ENCODE results near the gene C3AR1. TPM values are rescaled to one million over a fixed set of nuclear protein-coding genes. Genes with fewer than 3 reads are reported as not detected.
"Not testable (repeated sequence)": the region's sequence is repeated elsewhere in the genome, so short reads cannot be mapped to it uniquely, and the experiment has no call there.

The C3AR1 gene
- total RNA-seq (7.0 TPM), polyA plus RNA-seq (13.3 TPM)

- Histone ChIP-seq H3K4me3 (ENCODE audit: low read depth, low read length) (no peak within 1 kb of the TSS), H3K27ac (ENCODE audit: low read depth) (no peak within 1 kb of the TSS)
These were observed at the start of gene C3AR1 for GRCh38 chr12:8065991-8066594. C3AR1 (minus strand) TSS chr12:8066359; CDS start chr12:8060185, 6,174 bp downstream.

GRCh38 chr12:8113117-8113516 lies 47.0 kb upstream of the C3AR1 start:
- DNase-seq (ENCODE audit: extremely low spot score); H3K4me3 ChIP-seq (ENCODE audit: low read depth, low read length); H3K36me3 ChIP-seq (ENCODE audit: insufficient read depth); H3K4me1 ChIP-seq (ENCODE audit: insufficient read depth); H3K27ac ChIP-seq (ENCODE audit: low read depth): not testable (repeated sequence)
- 96% methylated on average over 4 of the region's 4 CpGs for WGBS

More at GRCh38 chr12:8065991-8066594, at the start of gene C3AR1:
- Histone ChIP-seq H3K4me1 (ENCODE audit: insufficient read depth) (no peaks in the 10 kb centered on the region), H3K36me3 (ENCODE audit: insufficient read depth) (no peaks in the 10 kb centered on the region)
- 52% methylated on average over 2 of the region's 2 CpGs for WGBS
- DNase-seq (ENCODE audit: extremely low spot score) = no peak

DNA sequence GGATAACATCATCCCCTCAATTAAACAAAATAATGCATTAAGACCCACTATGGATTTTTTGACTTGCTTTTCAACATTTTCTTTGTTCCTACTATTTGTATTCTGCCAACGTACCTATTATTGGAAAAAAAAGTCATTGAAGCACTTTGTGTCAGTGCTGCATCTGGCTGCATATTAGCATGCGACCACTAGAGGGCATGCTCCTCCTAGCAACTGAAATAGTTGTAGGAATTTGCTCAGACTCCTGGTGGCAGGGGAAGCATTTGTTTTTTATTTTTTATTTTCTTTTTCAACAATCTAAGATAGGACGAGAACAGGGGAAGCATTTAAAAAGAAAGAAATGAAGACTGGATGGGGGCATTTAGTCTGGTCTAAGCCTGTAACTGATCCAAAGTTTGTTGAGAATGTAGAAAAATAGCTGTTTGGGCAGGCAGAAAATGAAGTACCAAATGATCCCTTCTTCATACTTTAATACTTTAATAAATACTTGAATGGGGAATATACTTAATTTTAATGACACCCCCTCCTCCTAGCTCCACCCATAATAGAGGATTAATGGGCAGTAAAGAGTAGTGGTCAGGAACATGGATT lies 42.7 kb upstream of the C3AR1 start:
- no peak overlapping the region for H3K27ac ChIP-seq (ENCODE audit: low read depth)
- DNase-seq (ENCODE audit: extremely low spot score) = peak; percentile 26
- 1% methylated on average over 3 of the region's 3 CpGs for WGBS

DNA sequence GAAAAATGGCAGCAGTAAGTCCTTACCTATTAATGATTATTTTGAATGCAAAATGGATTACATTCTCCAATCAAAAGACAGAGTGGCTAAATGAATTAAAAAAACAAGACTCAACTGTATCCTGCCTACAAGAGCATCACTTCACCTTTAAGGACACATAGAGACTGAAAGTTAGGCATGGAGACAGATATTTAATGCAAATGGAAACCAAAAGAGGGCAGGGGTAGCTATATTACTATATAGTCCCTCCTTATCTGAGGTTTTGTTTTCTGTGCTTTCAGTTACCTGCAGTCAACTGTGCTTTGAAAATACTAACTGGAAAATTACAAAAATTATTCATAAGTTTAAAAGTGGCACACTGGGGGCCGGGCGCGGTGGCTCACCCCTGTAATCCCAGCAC lies 33.1 kb upstream of the C3AR1 start:
- Histone ChIP-seq H3K4me1 (ENCODE audit: insufficient read depth) (no peaks in the 10 kb centered on the region), H3K4me3 (ENCODE audit: low read depth, low read length) (no peak overlapping the region), H3K27ac (ENCODE audit: low read depth) (no peak overlapping the region), H3K36me3 (ENCODE audit: insufficient read depth) (peaks cover 6% of the 10 kb centered on the region)
- DNase-seq (ENCODE audit: extremely low spot score) = no peak
- WGBS = over 99% methylated on average over 3 of the region's 3 CpGs

More for the DNA sequence above, 42.7 kb upstream of the C3AR1 start:
- Histone ChIP-seq H3K4me1 (ENCODE audit: insufficient read depth) (no peaks in the 10 kb centered on the region), H3K4me3 (ENCODE audit: low read depth, low read length) (no peak overlapping the region), H3K36me3 (ENCODE audit: insufficient read depth) (no peaks in the 10 kb centered on the region)

GRCh38 chr12:8096281-8096915 lies 30.2 kb upstream of the C3AR1 start:
- H3K36me3 ChIP-seq (ENCODE audit: insufficient read depth) = peaks cover 12% of the 10 kb centered on the region
- DNase-seq (ENCODE audit: extremely low spot score) = no peak
- H3K4me1 ChIP-seq (ENCODE audit: insufficient read depth) = no peaks in the 10 kb centered on the region
- 74% methylated on average over 2 of the region's 2 CpGs for WGBS
- H3K4me3 ChIP-seq (ENCODE audit: low read depth, low read length) = no peak overlapping the region
- H3K27ac ChIP-seq (ENCODE audit: low read depth) = no peak overlapping the region

- peaks cover 12% of the 10 kb centered on the region for H3K36me3 ChIP-seq (ENCODE audit: insufficient read depth)
- H3K4me1 ChIP-seq (ENCODE audit: insufficient read depth) = no peaks in the 10 kb centered on the region
- DNase-seq (ENCODE audit: extremely low spot score) = no peak
- over 99% methylated on average over 3 of the region's 3 CpGs for WGBS
- H3K4me3 ChIP-seq (ENCODE audit: low read depth, low read length) = no peak overlapping the region
- H3K27ac ChIP-seq (ENCODE audit: low read depth) = no peak overlapping the region
These were observed 27.1 kb upstream of the C3AR1 start for GRCh38 chr12:8093291-8093690.

DNA sequence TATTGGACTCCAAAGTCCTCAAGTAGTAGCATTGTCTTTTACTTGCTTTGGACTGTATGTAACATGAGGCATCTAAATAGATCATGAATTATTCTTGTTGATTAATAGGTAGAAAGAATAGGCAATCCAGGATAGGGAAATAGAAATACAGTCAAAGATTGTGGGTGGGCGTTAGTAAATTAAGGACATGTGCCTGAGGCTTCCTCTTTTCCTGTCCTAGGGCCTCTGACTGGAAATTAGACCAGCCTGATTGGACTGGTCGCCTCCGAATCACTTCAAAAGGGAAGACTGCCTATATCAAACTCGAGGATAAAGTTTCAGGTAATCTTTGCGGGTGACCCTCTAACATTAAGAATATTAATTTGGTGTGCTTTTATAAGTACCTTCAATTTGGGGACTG lies 23.6 kb upstream of the C3AR1 start:
- no peak for DNase-seq (ENCODE audit: extremely low spot score)
- Histone ChIP-seq H3K27ac (ENCODE audit: low read depth) (no peak overlapping the region), H3K36me3 (ENCODE audit: insufficient read depth) (peaks cover 6% of the 10 kb centered on the region), H3K4me1 (ENCODE audit: insufficient read depth) (no peaks in the 10 kb centered on the region), H3K4me3 (ENCODE audit: low read depth, low read length) (no peak overlapping the region)
- WGBS = 88% methylated on average over 5 of the region's 5 CpGs

GRCh38 chr12:8089277-8089676 lies 23.1 kb upstream of the C3AR1 start:
- not testable (repeated sequence) for H3K36me3 ChIP-seq (ENCODE audit: insufficient read depth); H3K27ac ChIP-seq (ENCODE audit: low read depth); H3K4me3 ChIP-seq (ENCODE audit: low read depth, low read length); H3K4me1 ChIP-seq (ENCODE audit: insufficient read depth); DNase-seq (ENCODE audit: extremely low spot score)
- WGBS = 91% methylated on average over 11 of the region's 11 CpGs

- H3K4me3 ChIP-seq (ENCODE audit: low read depth, low read length) = no peak overlapping the region
- H3K4me1 ChIP-seq (ENCODE audit: insufficient read depth) = no peaks in the 10 kb centered on the region
- WGBS = 68% methylated on average over 3 of the region's 3 CpGs
- no peak overlapping the region for H3K27ac ChIP-seq (ENCODE audit: low read depth)
- peaks cover 6% of the 10 kb centered on the region for H3K36me3 ChIP-seq (ENCODE audit: insufficient read depth)
- DNase-seq (ENCODE audit: extremely low spot score) = no peak
These were observed 22.4 kb upstream of the C3AR1 start for GRCh38 chr12:8088574-8088973.

DNA sequence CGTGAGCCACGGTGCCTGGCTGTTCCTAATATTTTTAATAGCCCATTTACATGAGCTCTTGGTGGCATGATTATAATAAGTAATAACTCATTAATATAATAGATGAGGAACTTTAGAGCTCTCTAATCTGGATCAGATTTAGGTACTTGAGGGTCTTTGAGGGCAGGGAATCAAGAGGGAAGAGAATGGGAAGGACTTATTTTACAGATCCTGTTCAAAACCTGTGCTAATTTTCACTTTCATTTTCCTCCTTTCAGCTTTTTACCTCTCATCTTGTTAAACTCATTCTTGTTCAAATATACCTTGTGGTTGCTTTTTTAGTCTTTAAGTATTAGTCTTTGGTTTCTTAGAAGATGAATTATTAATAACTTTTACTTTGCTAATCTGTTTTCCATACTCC lies 21.5 kb upstream of the C3AR1 start:
- H3K4me1 ChIP-seq (ENCODE audit: insufficient read depth) = no peaks in the 10 kb centered on the region
- H3K4me3 ChIP-seq (ENCODE audit: low read depth, low read length) = no peak overlapping the region
- DNase-seq (ENCODE audit: extremely low spot score) = no peak
- H3K36me3 ChIP-seq (ENCODE audit: insufficient read depth) = no peaks in the 10 kb centered on the region
- 89% methylated on average over 2 of the region's 2 CpGs for WGBS
- no peak overlapping the region for H3K27ac ChIP-seq (ENCODE audit: low read depth)

DNA sequence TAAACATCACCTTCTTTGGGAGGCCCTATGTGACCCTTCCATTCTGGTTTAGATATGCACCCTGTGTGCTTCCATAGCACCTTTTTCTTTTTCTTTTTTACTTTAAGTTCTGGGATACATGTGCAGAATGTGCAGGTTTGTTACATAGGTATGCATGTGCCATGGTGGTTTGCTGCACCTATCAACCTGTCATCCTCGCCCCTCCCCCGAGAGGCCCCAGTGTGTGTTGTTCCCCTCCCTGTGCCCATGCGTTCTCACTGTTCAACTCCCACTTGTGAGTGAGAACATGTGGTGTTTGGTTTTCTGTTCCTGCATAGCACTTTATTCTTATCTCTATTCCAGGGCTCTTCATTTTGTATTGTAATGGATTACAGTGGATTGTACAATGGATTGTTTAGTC lies 18.2 kb upstream of the C3AR1 start:
- not testable (repeated sequence) for DNase-seq (ENCODE audit: extremely low spot score); H3K4me1 ChIP-seq (ENCODE audit: insufficient read depth); H3K36me3 ChIP-seq (ENCODE audit: insufficient read depth); H3K4me3 ChIP-seq (ENCODE audit: low read depth, low read length); H3K27ac ChIP-seq (ENCODE audit: low read depth)
- WGBS = 67% methylated on average over 3 of the region's 3 CpGs

- no peaks in the 10 kb centered on the region for H3K36me3 ChIP-seq (ENCODE audit: insufficient read depth)
- peak overlapping the region; percentile 53 for H3K4me3 ChIP-seq (ENCODE audit: low read depth, low read length)
- no peak overlapping the region for H3K27ac ChIP-seq (ENCODE audit: low read depth)
- peak; percentile 13 for DNase-seq (ENCODE audit: extremely low spot score)
- no peaks in the 10 kb centered on the region for H3K4me1 ChIP-seq (ENCODE audit: insufficient read depth)
- WGBS = 6% methylated on average over 4 of the region's 4 CpGs
These were observed 16.6 kb upstream of the C3AR1 start for GRCh38 chr12:8082808-8083100.

GRCh38 chr12:8081251-8081920 lies 15.2 kb upstream of the C3AR1 start:
- peak overlapping the region; percentile 53 for H3K4me3 ChIP-seq (ENCODE audit: low read depth, low read length)
- no peaks in the 10 kb centered on the region for H3K4me1 ChIP-seq (ENCODE audit: insufficient read depth)
- WGBS = 1% methylated on average over 15 of the region's 15 CpGs
- DNase-seq (ENCODE audit: extremely low spot score) = peak; percentile 6
- no peaks in the 10 kb centered on the region for H3K36me3 ChIP-seq (ENCODE audit: insufficient read depth)
- H3K27ac ChIP-seq (ENCODE audit: low read depth) = peak overlapping the region; percentile 68

DNA sequence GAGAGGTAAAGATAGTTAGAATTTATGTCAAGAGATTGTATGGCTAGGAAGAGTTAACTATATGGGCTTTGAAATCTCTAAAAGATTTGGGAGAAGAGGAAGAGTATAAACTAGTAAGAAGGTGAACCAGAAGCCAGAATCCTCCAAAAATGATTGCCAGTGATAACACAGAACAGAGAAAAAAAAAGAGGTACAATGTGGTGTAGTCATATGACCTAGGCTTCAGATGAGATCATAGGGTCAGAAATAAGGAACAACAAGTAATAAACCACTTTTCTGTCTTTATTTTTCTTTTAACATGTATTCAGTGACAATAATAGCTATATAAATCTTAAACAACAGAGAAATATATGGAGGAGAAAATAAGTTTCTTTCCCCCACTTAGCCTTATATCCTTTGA lies 14.0 kb upstream of the C3AR1 start:
- no peak for DNase-seq (ENCODE audit: extremely low spot score)
- no peak overlapping the region for H3K27ac ChIP-seq (ENCODE audit: low read depth)
- no peak overlapping the region for H3K4me3 ChIP-seq (ENCODE audit: low read depth, low read length)
- H3K36me3 ChIP-seq (ENCODE audit: insufficient read depth) = no peaks in the 10 kb centered on the region
- H3K4me1 ChIP-seq (ENCODE audit: insufficient read depth) = no peaks in the 10 kb centered on the region

Measured in urinary bladder (tissue), 4 donors.